ENCODE measurements around the gene CFAP61.

Gene CFAP61

GRCh38 chr20:20401991-20402390 is 349.7 kb downstream of the CFAP61 start:
- Histone ChIP-seq H3K27me3 (ENCODE audit: control insufficient read depth, insufficient read depth, low read length) (no peaks in the 10 kb centered on the region), H3K9me3 (ENCODE audit: control insufficient read depth, insufficient read depth, low read length) (no peaks in the 10 kb centered on the region), H3K4me3 (ENCODE audit: low read depth, low read length) (no peak overlapping the region), H3K27ac (ENCODE audit: low read depth, low read length) (no peak overlapping the region), H3K9ac (ENCODE audit: low read depth, low read length) (no peak overlapping the region), H3K36me3 (ENCODE audit: control insufficient read depth, insufficient read depth, low read length) (no peaks in the 10 kb centered on the region), H3K4me1 (ENCODE audit: control insufficient read depth, insufficient read depth, low read length) (no peaks in the 10 kb centered on the region)

GRCh38 chr20:20404633-20405032 is 352.3 kb downstream of the CFAP61 start:
- no peak overlapping the region for H3K27ac ChIP-seq (ENCODE audit: low read depth, low read length)
- H3K9ac ChIP-seq (ENCODE audit: low read depth, low read length): no peak overlapping the region
- H3K4me3 ChIP-seq (ENCODE audit: low read depth, low read length): no peak overlapping the region
- no peaks in the 10 kb centered on the region for H3K36me3 ChIP-seq (ENCODE audit: control insufficient read depth, insufficient read depth, low read length)
- peaks cover 15% of the 10 kb centered on the region; the same call in 1 of the 2 replicates for H3K4me1 ChIP-seq (ENCODE audit: control insufficient read depth, insufficient read depth, low read length)
- H3K9me3 ChIP-seq (ENCODE audit: control insufficient read depth, insufficient read depth, low read length): no peaks in the 10 kb centered on the region
- H3K27me3 ChIP-seq (ENCODE audit: control insufficient read depth, insufficient read depth, low read length): no peaks in the 10 kb centered on the region

- Histone ChIP-seq H3K36me3 (ENCODE audit: control insufficient read depth, insufficient read depth, low read length) (no peaks in the 10 kb centered on the region), H3K9ac (ENCODE audit: low read depth, low read length) (no peak overlapping the region), H3K4me1 (ENCODE audit: control insufficient read depth, insufficient read depth, low read length) (peaks cover 25% of the 10 kb centered on the region), H3K27ac (ENCODE audit: low read depth, low read length) (no peak overlapping the region), H3K4me3 (ENCODE audit: low read depth, low read length) (no peak overlapping the region), H3K9me3 (ENCODE audit: control insufficient read depth, insufficient read depth, low read length) (no peaks in the 10 kb centered on the region), H3K27me3 (ENCODE audit: control insufficient read depth, insufficient read depth, low read length) (no peaks in the 10 kb centered on the region)
Measured at GRCh38 chr20:20405623-20406022, 353.3 kb downstream of the CFAP61 start.

GRCh38 chr20:20406306-20406705 is 354.0 kb downstream of the CFAP61 start:
- no peaks in the 10 kb centered on the region for H3K9me3 ChIP-seq (ENCODE audit: control insufficient read depth, insufficient read depth, low read length)
- H3K9ac ChIP-seq (ENCODE audit: low read depth, low read length): no peak overlapping the region
- no peaks in the 10 kb centered on the region for H3K36me3 ChIP-seq (ENCODE audit: control insufficient read depth, insufficient read depth, low read length)
- no peaks in the 10 kb centered on the region for H3K27me3 ChIP-seq (ENCODE audit: control insufficient read depth, insufficient read depth, low read length)
- peaks cover 32% of the 10 kb centered on the region for H3K4me1 ChIP-seq (ENCODE audit: control insufficient read depth, insufficient read depth, low read length)
- H3K27ac ChIP-seq (ENCODE audit: low read depth, low read length): no peak overlapping the region
- no peak overlapping the region for H3K4me3 ChIP-seq (ENCODE audit: low read depth, low read length)

- H3K36me3 ChIP-seq (ENCODE audit: control insufficient read depth, insufficient read depth, low read length): no peaks in the 10 kb centered on the region
- H3K27me3 ChIP-seq (ENCODE audit: control insufficient read depth, insufficient read depth, low read length): no peaks in the 10 kb centered on the region
- no peak overlapping the region for H3K27ac ChIP-seq (ENCODE audit: low read depth, low read length)
- H3K9ac ChIP-seq (ENCODE audit: low read depth, low read length): no peak overlapping the region
- no peaks in the 10 kb centered on the region for H3K9me3 ChIP-seq (ENCODE audit: control insufficient read depth, insufficient read depth, low read length)
- H3K4me1 ChIP-seq (ENCODE audit: control insufficient read depth, insufficient read depth, low read length): peaks cover 49% of the 10 kb centered on the region
- H3K4me3 ChIP-seq (ENCODE audit: low read depth, low read length): no peak overlapping the region
Measured at GRCh38 chr20:20407891-20408805, 355.8 kb downstream of the CFAP61 start.

- Histone ChIP-seq H3K27ac (ENCODE audit: low read depth, low read length) (no peak overlapping the region), H3K4me3 (ENCODE audit: low read depth, low read length) (no peak overlapping the region)
Measured at GRCh38 chr20:20409331-20409730, 357.0 kb downstream of the CFAP61 start.

More at GRCh38 chr20:20409331-20409730, 357.0 kb downstream of the CFAP61 start:
- H3K4me1 ChIP-seq (ENCODE audit: control insufficient read depth, insufficient read depth, low read length): peaks cover 52% of the 10 kb centered on the region
- no peak overlapping the region for H3K9ac ChIP-seq (ENCODE audit: low read depth, low read length)
- H3K27me3 ChIP-seq (ENCODE audit: control insufficient read depth, insufficient read depth, low read length): no peaks in the 10 kb centered on the region
- H3K9me3 ChIP-seq (ENCODE audit: control insufficient read depth, insufficient read depth, low read length): no peaks in the 10 kb centered on the region
- H3K36me3 ChIP-seq (ENCODE audit: control insufficient read depth, insufficient read depth, low read length): no peaks in the 10 kb centered on the region

Measured in HUES48 (cell line).